ENCODE data around the gene CACNA2D2. TPM values are rescaled to one million over a fixed set of nuclear protein-coding genes. Genes with fewer than 3 reads are reported as not detected.

Gene CACNA2D2
- total and polyA plus RNA-seq, 2 of the 13 experiments (the other 11 are each of a cell fraction or from before 2014, with no cell fraction given), result not detected

DNA sequence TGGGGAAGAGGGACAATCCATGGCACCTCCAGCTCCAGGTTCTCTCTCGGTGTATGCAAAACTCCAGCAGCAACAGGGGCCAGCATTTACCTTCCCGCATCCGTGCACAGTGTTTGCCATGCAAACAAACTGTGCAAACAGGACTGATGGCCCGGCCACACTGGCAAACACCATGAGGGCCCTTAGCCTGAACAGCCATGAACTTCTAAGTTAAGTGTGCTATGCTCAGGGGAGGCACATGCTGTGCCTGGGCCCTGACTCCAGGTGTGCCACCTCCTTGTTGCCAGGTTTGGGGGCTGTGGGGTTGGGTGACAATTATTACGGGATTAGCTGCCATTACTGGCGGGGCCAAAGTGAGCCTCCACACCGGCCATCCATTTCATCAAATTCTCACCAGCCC, 57.5 kb downstream of the CACNA2D2 start (continued):
- TF ChIP-seq, protein P1, sequence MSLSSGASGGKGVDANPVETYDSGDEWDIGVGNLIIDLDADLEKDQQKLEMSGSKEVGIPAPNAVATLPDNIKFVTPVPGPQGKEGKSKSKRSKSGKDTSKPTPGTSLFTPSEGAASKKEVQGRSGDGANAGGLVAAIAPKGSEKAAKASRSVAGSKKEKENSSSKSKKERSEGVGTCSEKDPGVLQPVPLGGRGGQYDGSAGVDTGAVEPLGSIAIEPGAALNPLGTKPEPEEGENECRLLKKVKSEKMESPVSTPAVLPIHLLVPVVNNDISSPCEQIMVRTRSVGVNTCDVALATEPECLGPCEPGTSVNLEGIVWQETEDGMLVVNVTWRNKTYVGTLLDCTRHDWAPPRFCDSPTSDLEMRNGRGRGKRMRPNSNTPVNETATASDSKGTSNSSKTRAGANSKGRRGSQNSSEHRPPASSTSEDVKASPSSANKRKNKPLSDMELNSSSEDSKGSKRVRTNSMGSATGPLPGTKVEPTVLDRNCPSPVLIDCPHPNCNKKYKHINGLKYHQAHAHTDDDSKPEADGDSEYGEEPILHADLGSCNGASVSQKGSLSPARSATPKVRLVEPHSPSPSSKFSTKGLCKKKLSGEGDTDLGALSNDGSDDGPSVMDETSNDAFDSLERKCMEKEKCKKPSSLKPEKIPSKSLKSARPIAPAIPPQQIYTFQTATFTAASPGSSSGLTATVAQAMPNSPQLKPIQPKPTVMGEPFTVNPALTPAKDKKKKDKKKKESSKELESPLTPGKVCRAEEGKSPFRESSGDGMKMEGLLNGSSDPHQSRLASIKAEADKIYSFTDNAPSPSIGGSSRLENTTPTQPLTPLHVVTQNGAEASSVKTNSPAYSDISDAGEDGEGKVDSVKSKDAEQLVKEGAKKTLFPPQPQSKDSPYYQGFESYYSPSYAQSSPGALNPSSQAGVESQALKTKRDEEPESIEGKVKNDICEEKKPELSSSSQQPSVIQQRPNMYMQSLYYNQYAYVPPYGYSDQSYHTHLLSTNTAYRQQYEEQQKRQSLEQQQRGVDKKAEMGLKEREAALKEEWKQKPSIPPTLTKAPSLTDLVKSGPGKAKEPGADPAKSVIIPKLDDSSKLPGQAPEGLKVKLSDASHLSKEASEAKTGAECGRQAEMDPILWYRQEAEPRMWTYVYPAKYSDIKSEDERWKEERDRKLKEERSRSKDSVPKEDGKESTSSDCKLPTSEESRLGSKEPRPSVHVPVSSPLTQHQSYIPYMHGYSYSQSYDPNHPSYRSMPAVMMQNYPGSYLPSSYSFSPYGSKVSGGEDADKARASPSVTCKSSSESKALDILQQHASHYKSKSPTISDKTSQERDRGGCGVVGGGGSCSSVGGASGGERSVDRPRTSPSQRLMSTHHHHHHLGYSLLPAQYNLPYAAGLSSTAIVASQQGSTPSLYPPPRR (CRISPR knock-in tag; IDR thresholded peaks at IDR 0.05; ENCODE audit: borderline replicate concordance), result peak; percentile 95
- TF ChIP-seq HIC2 (CRISPR knock-in tag; IDR thresholded peaks at IDR 0.05; ENCODE audit: low read depth) (peak; percentile 79), ZSCAN31 (CRISPR knock-in tag; IDR thresholded peaks at IDR 0.05; ENCODE audit: low read depth) (no peak), ZNF788 (CRISPR knock-in tag; IDR thresholded peaks at IDR 0.05; ENCODE audit: borderline replicate concordance) (peak; percentile 60; the same call in 1 of the 2 replicates), ZNF232 (CRISPR knock-in tag; IDR thresholded peaks at IDR 0.05; ENCODE audit: borderline replicate concordance) (0 out of 2 replicates have a peak, but pooled peaks have one; percentile 74), KLF12 (CRISPR knock-in tag; IDR thresholded peaks at IDR 0.05; ENCODE audit: borderline replicate concordance) (no peak), ZNF180 (CRISPR knock-in tag; IDR thresholded peaks at IDR 0.05; ENCODE audit: borderline replicate concordance, low read depth) (no peak), KDM1A (CRISPR knock-in tag; IDR thresholded peaks at IDR 0.05) (peak; percentile 63; the same call in 1 of the 2 replicates), HNF4A (CRISPR knock-in tag; IDR thresholded peaks at IDR 0.05) (peak; percentile 69), ZFP91 (CRISPR knock-in tag; IDR thresholded peaks at IDR 0.05; ENCODE audit: borderline replicate concordance) (peak; percentile 22), ATF7 (IDR thresholded peaks at IDR 0.05) (no peak), ATF7 (CRISPR knock-in tag; IDR thresholded peaks at IDR 0.05) (0 out of 2 replicates have a peak, but pooled peaks have one; percentile 22), EP300 (IDR thresholded peaks at IDR 0.05; ENCODE audit: low read depth in 2 of 2, low read length in 2 of 2) (peak in 1 of 2 experiments; percentile 69; a peak in 2 of 4 replicates), EP300 (CRISPR knock-in tag; IDR thresholded peaks at IDR 0.05; ENCODE audit: borderline replicate concordance) (peak; percentile 56; the same call in 1 of the 2 replicates)
- TF ChIP-seq, protein P2, sequence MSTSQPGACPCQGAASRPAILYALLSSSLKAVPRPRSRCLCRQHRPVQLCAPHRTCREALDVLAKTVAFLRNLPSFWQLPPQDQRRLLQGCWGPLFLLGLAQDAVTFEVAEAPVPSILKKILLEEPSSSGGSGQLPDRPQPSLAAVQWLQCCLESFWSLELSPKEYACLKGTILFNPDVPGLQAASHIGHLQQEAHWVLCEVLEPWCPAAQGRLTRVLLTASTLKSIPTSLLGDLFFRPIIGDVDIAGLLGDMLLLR (CRISPR knock-in tag; IDR thresholded peaks at IDR 0.05), result 0 out of 2 replicates have a peak, but pooled peaks have one; percentile 51
- TF ChIP-seq, protein P3, sequence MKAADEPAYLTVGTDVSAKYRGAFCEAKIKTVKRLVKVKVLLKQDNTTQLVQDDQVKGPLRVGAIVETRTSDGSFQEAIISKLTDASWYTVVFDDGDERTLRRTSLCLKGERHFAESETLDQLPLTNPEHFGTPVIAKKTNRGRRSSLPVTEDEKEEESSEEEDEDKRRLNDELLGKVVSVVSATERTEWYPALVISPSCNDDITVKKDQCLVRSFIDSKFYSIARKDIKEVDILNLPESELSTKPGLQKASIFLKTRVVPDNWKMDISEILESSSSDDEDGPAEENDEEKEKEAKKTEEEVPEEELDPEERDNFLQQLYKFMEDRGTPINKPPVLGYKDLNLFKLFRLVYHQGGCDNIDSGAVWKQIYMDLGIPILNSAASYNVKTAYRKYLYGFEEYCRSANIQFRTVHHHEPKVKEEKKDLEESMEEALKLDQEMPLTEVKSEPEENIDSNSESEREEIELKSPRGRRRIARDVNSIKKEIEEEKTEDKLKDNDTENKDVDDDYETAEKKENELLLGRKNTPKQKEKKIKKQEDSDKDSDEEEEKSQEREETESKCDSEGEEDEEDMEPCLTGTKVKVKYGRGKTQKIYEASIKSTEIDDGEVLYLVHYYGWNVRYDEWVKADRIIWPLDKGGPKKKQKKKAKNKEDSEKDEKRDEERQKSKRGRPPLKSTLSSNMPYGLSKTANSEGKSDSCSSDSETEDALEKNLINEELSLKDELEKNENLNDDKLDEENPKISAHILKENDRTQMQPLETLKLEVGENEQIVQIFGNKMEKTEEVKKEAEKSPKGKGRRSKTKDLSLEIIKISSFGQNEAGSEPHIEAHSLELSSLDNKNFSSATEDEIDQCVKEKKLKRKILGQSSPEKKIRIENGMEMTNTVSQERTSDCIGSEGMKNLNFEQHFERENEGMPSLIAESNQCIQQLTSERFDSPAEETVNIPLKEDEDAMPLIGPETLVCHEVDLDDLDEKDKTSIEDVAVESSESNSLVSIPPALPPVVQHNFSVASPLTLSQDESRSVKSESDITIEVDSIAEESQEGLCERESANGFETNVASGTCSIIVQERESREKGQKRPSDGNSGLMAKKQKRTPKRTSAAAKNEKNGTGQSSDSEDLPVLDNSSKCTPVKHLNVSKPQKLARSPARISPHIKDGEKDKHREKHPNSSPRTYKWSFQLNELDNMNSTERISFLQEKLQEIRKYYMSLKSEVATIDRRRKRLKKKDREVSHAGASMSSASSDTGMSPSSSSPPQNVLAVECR (CRISPR knock-in tag; IDR thresholded peaks at IDR 0.05; ENCODE audit: borderline replicate concordance), result peak; percentile 40; the same call in 1 of the 2 replicates

Measured in HepG2 (cell line).